Activated naive CD8-positive, alpha-beta T cell treated with anti-CD3 and anti-CD28 coated beads, Interleukin-2, amount 10 ng/mL, durations not matched to agents 7 days and 5 days (primary cell): ENCODE results near the gene MGAM2. TPM values are rescaled to one million over a fixed set of nuclear protein-coding genes. Genes with fewer than 3 reads are reported as not detected.
"Not testable (repeated sequence)": the region's sequence is repeated elsewhere in the genome, so short reads cannot be mapped to it uniquely, and the experiment has no call there.

ENCODE experiments used
- ATAC-seq: fragments of 150-1000 bp; cut with Tn5 transposase; one replicate; pipeline ENCODE4 v1.10.0; 2021; ENCODE audit warnings: low read depth, moderate library complexity
- POLR2A ChIA-PET: fragments of 350-600 bp; sonication (Branson Sonifier 250); formaldehyde crosslinking; loops from one replicate; lab custom pipeline; 2021; ENCODE audit warnings: antibody characterized with exemption; lab: Charles Lee
- DNase-seq: peaks from one replicate; pipeline ENCODE4 v3.0.0; 2021
- H3K27ac Mint-ChIP-seq: one replicate; pipeline ENCODE4 v1.8.0; 2022; ENCODE audit warnings: mild to moderate bottlenecking, mixed read lengths
- H3K27me3 Mint-ChIP-seq: one replicate; pipeline ENCODE4 v1.8.0; 2022; ENCODE audit warnings: mild to moderate bottlenecking, moderate library complexity, mixed read lengths
- H3K36me3 Mint-ChIP-seq: one replicate; pipeline ENCODE4 v1.8.0; 2021; ENCODE audit warnings: mild to moderate bottlenecking, mixed read lengths
- H3K4me1 Mint-ChIP-seq: one replicate; pipeline ENCODE4 v1.8.0; 2021; ENCODE audit warnings: mixed read lengths
- H3K4me3 Mint-ChIP-seq: one replicate; pipeline ENCODE4 v1.8.0; 2022; ENCODE audit warnings: mild to moderate bottlenecking, moderate library complexity, mixed read lengths
- H3K9me3 Mint-ChIP-seq: one replicate; pipeline ENCODE4 v1.8.0; 2021; ENCODE audit warnings: mixed read lengths
- total RNA-seq, 2 experiments: library from RNA; stranded (reverse); gene quantifications; one replicate each; pipeline ENCODE4 v1.2.3, GENCODE V29; 2021

The MGAM2 gene
- not detected for total RNA-seq

DNA sequence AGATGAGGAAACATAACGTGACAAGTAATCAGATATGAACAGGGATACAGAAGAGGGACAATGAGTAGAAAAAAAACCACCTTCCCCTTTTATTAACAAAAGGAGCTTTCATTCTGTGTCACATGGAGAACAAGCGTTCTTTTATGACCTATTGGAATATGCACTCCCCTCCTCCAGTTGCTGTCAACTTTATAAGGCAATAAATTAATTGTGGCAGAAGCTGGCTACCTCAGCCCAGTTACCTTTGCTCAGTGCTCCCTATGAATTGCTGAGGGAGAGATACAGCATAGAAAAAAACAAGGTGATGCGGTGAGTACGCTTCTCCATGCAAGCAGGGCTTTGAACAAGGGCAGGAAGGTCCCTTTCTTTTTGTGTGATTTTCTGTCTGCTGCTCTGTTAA is at the start of gene MGAM2:
Gene MGAM2, plus strand, starts transcription at position 220 of the 400 bp plus-strand sequence. CDS start 5,156 bp downstream, outside the sequence.
- Mint-ChIP-seq H3K9me3 (no peaks in the 10 kb centered on the region), H3K4me3 (no peak within 1 kb of the TSS), H3K27ac (no peak within 1 kb of the TSS), H3K27me3 (no peaks in the 10 kb centered on the region), H3K4me1 (no peaks in the 10 kb centered on the region), H3K36me3 (no peaks in the 10 kb centered on the region)
- POLR2A ChIA-PET, result interaction anchor here (0.7 kb wide), 1 partner anchor 169 kb away, joined by 5 read pairs; no protein-coding TSS in a partner anchor
- DNase-seq (no peak), ATAC-seq (no peak)

DNA sequence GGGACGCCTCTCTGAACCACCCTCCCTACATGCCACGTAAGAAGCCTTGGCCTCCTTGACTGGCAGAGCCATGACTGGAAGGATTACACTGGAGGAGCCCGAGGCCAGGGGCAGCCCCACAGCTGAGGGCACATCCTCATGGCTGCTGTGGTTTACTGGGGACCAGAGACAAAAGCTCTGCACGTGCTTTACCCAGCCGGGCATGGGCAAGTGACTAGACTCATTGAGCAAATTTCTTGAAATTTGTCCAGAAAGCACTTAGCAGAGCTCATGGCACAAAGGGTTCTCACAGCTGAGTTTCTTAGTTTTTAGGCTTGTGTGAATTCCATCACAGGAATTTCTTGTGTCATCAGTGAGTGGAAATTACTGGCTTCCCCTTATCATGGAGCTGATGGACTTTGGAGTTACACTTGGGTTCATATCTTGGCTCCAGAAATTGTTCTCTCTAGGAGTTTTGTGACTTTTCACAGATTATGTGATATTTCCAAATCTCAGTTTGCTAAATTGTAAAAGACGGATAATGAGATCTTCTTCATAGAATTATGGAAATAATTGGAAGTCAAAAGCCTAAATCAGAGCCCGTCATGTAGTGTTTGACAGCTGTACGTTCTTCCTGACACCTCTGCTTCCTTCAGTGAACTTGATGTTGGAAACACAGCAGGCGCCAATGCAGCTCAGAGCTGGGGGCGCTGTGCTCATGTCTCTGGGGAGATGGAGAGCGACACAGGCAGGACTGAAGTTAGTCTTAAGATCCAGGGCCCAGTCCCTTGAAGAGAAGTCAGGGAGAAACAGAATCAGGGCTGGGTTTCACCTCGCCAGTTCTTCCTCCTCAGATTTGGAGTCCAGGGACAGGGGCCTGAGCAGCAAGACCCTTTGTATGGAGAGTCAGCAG is 47.7 kb upstream of the MGAM2 start:
- Mint-ChIP-seq H3K27me3 (peaks cover 3% of the 10 kb centered on the region), H3K4me1 (no peaks in the 10 kb centered on the region), H3K4me3 (no peak overlapping the region), H3K9me3 (no peaks in the 10 kb centered on the region), H3K27ac (no peak overlapping the region), H3K36me3 (no peaks in the 10 kb centered on the region)
- POLR2A ChIA-PET, result no interaction called here
- ATAC-seq (no peak), DNase-seq (no peak)

DNA sequence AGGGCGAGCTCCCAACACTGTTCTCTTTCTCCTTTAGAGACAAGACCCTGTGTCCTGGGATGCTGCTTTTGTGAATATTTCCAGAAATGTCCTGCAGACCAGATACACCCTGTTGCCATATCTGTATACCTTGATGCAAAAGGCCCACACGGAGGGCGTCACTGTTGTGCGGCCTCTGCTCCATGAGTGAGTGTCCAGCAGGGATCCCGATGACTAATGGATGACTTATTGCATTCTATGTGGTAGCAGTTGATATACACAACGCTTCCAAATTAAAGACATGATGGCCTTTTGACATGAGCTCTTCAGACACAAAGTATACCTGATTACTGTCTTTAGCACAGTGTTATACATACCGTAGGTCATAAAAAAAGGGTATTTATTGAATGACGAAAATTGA is 45.0 kb upstream of the MGAM2 start:
- Mint-ChIP-seq H3K36me3 (no peaks in the 10 kb centered on the region), H3K27me3 (peaks cover 3% of the 10 kb centered on the region), H3K27ac (no peak overlapping the region), H3K4me3 (no peak overlapping the region), H3K4me1 (no peaks in the 10 kb centered on the region), H3K9me3 (no peaks in the 10 kb centered on the region)
- POLR2A ChIA-PET, result no interaction called here
- DNase-seq (no peak), ATAC-seq (no peak)

DNA sequence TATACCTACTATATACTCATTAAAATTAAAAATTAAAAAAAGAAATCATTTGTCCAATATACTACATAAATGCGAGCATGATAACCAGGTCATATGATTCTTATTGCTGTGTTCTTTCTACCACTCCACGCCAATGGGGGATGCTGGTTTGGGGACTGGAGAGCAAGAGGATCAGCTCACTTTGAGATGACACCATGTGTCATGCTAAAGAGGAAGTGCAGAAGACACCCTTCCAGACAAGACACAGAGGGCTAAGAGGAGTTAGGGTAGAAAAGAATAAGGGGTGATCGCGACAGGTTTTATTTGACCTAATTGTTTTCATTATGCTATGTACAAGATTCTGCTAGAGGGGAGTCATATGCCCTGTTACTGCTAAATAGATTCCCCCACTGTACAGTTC is 33.8 kb upstream of the MGAM2 start:
- Mint-ChIP-seq H3K27ac (no peak overlapping the region), H3K36me3 (no peaks in the 10 kb centered on the region), H3K9me3 (no peaks in the 10 kb centered on the region), H3K27me3 (no peaks in the 10 kb centered on the region), H3K4me3 (no peak overlapping the region), H3K4me1 (no peaks in the 10 kb centered on the region)
- POLR2A ChIA-PET, result no interaction called here
- DNase-seq (no peak), ATAC-seq (no peak)

DNA sequence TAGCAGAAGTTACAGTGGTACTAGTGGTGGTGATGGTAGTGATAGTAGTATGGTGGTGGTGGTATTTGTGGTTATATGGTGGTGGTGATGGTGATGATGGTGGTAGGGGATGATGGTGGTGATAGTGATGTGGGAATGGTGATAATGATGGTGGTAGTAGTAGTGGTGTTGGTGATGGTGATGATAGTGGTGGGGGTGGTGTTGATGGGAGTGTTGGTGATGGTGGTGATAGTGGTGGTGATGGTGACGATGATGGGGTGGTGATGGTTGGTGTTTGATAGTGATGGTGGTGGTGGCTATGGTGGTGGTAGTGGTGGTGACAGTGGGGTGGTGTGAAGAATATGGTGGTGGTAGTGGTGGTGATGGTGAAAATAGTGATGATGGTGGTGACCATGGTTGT is 27.9 kb upstream of the MGAM2 start:
- H3K27me3 Mint-ChIP-seq, result no peaks in the 10 kb centered on the region
- no peak overlapping the region for H3K4me3 Mint-ChIP-seq
- ATAC-seq (no peak), DNase-seq (no peak)
- no peaks in the 10 kb centered on the region for H3K4me1 Mint-ChIP-seq
- no peaks in the 10 kb centered on the region for H3K36me3 Mint-ChIP-seq
- no peak overlapping the region for H3K27ac Mint-ChIP-seq
- no peaks in the 10 kb centered on the region for H3K9me3 Mint-ChIP-seq
- POLR2A ChIA-PET, result no interaction called here

DNA sequence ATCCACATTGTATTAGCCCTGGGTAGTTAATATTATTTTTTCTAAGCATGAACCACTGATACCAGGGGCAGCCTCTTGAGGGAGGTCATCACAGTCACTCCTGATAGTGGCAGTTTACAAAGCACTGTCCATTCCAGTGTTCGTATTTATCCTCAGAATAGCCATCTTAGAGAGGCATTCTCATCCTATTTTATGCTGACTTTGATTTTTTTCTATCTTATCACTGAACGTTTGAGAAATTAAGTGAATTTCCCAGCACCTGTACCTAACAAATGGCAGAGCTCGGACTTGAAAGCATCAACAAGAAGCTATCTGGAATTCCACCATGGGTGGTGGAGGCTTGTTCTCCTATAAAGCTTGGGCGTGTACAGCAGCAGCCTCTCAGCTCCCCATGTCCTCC is 26.1 kb upstream of the MGAM2 start:
- no peak for DNase-seq
- H3K36me3 Mint-ChIP-seq, result no peaks in the 10 kb centered on the region
- H3K4me3 Mint-ChIP-seq, result no peak overlapping the region
- H3K9me3 Mint-ChIP-seq, result no peaks in the 10 kb centered on the region
- no peak overlapping the region for H3K27ac Mint-ChIP-seq
- H3K27me3 Mint-ChIP-seq, result no peaks in the 10 kb centered on the region
- POLR2A ChIA-PET, result no interaction called here
- no peak for ATAC-seq
- no peaks in the 10 kb centered on the region for H3K4me1 Mint-ChIP-seq

DNA sequence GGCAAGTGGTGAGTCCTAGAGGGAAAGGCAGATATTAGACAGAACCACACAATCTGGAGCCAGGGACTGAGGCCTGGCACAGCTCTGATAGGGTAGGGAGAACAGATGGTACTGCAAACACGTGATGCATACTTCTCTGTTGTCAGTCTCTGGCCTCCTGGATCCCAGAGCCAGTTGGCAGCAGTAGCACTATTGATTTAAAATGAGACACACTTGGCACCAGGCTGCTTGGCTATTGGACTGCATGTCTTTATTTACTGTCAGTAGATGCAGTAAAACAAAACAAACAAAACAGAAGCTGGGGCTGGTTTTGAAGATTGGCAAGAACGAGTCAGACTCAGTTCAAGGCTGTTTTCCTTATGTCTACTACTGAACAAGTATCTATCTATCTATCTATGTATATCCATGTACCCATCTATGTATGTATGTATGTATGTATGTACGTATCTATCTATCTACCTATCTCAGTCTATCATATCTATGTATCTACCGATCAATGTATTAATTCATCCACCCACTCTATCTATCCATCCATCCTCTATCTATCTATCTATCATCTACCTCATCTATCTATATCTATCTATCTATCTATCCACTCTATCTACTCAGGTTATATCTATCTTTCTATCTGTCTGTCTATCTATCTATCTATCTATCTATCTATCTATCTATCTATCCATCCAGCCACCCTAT is 23.4 kb upstream of the MGAM2 start:
- H3K9me3 Mint-ChIP-seq, result no peaks in the 10 kb centered on the region
- H3K4me3 Mint-ChIP-seq, result no peak overlapping the region
- H3K36me3 Mint-ChIP-seq, result no peaks in the 10 kb centered on the region
- POLR2A ChIA-PET, result no interaction called here
- no peaks in the 10 kb centered on the region for H3K4me1 Mint-ChIP-seq
- ATAC-seq, result no peak
- H3K27me3 Mint-ChIP-seq, result no peaks in the 10 kb centered on the region
- DNase-seq, result no peak
- no peak overlapping the region for H3K27ac Mint-ChIP-seq

DNA sequence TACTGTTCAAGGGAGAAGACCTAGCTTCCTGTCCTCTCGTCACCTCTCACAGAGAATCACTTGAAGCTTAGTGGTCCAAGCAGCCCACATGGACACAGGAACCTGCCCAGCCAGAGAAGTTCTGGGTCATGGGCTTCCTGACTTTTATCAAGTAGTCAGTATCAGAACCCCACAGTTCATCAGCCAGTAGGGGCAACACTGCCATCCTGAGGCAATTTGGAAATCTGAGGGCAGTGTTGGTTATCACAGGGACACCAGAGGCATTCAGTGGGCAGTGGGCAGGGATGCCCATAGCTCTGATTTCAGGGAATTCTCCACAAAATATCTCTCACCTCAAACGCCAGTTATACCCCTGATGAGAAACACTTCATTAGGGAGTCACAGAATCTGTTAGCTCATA is 22.5 kb upstream of the MGAM2 start:
- POLR2A ChIA-PET, result no interaction called here
- Mint-ChIP-seq H3K9me3 (no peaks in the 10 kb centered on the region), H3K27ac (no peak overlapping the region), H3K4me1 (no peaks in the 10 kb centered on the region), H3K36me3 (no peaks in the 10 kb centered on the region), H3K27me3 (no peaks in the 10 kb centered on the region), H3K4me3 (no peak overlapping the region)
- ATAC-seq, result no peak
- DNase-seq, result no peak

DNA sequence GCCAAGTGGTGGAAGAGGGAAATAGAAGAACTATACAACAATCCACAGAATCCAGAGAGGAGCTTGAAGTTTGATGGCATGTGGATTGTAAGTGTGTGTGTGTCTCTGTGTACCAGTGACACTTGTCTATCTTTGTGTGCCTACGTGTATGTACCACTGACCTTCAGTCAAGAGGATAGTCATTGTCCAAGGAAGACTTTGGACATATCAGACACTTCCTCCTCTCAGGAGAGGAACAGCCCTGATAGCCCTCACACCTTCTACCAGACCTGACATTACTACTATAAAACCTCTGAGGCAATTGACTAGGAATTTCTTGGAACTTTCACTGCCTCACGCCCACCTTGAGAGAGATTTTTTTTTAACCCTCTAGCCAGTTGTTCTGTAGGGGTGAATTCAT is 19.6 kb upstream of the MGAM2 start:
- POLR2A ChIA-PET, result no interaction called here
- DNase-seq (no peak), ATAC-seq (no peak)
- no peak overlapping the region for H3K4me3 Mint-ChIP-seq
- H3K4me1 Mint-ChIP-seq, result no peaks in the 10 kb centered on the region
- no peak overlapping the region for H3K27ac Mint-ChIP-seq
- H3K36me3 Mint-ChIP-seq, result no peaks in the 10 kb centered on the region
- H3K9me3 Mint-ChIP-seq, result no peaks in the 10 kb centered on the region
- H3K27me3 Mint-ChIP-seq, result no peaks in the 10 kb centered on the region

DNA sequence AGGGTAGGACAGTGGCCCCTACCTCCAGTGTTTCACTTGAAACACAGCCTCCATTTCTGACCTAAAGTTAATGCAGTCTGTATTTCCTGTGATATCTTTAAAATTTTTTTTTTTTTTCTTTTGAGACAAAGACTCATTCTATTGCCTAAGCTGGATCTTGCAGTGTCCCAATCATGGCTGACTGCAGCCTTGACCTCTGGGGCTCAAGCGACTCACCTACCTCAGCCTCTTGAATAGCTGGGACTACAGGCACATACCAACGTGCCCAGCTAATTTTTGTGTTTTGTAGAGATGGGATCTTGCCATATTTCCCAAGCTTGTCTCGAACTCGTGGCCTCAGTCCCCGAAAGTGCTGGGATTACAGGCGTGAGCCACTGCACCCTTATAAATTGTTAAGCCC is 16.7 kb upstream of the MGAM2 start:
- POLR2A ChIA-PET, result no interaction called here
- ATAC-seq, result no peak
- Mint-ChIP-seq H3K27me3 (no peaks in the 10 kb centered on the region), H3K4me1 (peaks cover 4% of the 10 kb centered on the region), H3K9me3 (no peaks in the 10 kb centered on the region), H3K4me3 (no peak overlapping the region), H3K27ac (no peak overlapping the region), H3K36me3 (no peaks in the 10 kb centered on the region)
- no peak for DNase-seq

DNA sequence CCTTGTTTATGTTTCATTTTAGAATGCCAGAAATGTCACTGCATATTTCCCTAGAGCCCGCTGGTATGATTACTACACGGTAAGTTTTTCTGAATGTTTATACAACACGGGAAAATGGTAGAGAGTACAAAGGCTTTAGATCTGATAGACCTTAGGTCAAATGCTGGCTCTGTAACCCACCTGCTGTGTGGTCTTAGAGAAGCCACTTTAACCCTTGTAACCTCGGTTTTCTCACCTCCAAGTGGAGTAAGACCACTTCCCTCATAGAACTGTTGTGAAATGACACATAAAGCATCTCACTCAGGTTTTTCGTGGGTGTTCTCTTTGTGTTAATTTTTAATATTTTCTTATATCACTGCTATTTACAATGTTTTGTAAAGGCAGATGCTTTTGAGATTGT is 13.9 kb upstream of the MGAM2 start:
- Mint-ChIP-seq H3K9me3 (no peaks in the 10 kb centered on the region), H3K27me3 (peaks cover 2% of the 10 kb centered on the region), H3K4me1 (peaks cover 5% of the 10 kb centered on the region), H3K36me3 (no peaks in the 10 kb centered on the region), H3K27ac (no peak overlapping the region), H3K4me3 (no peak overlapping the region)
- no peak for DNase-seq
- ATAC-seq, result no peak
- POLR2A ChIA-PET, result no interaction called here

DNA sequence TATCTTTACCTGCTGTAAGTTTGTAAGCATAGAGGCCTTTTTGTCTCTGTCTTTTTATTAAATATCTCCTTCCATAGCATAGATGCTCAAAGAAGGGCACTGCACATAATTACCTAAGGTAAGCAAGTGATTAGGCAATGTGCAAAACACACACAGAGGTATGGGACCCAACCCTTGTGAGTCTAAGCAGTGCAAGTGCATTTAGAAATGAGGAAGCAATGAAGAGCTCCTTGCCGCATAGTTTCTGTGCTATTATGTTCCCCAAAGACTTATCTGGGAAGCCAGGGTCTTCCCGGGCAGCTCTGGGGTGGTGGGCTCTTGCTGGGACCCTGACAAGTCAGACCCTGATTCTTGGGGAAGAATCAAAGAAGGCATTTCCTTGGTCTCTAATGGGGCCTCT is 13.5 kb upstream of the MGAM2 start:
- no peaks in the 10 kb centered on the region for H3K9me3 Mint-ChIP-seq
- POLR2A ChIA-PET, result no interaction called here
- H3K4me1 Mint-ChIP-seq, result peaks cover 5% of the 10 kb centered on the region
- no peak overlapping the region for H3K27ac Mint-ChIP-seq
- H3K36me3 Mint-ChIP-seq, result no peaks in the 10 kb centered on the region
- no peak for DNase-seq
- ATAC-seq, result no peak
- no peak overlapping the region for H3K4me3 Mint-ChIP-seq
- H3K27me3 Mint-ChIP-seq, result peaks cover 2% of the 10 kb centered on the region

DNA sequence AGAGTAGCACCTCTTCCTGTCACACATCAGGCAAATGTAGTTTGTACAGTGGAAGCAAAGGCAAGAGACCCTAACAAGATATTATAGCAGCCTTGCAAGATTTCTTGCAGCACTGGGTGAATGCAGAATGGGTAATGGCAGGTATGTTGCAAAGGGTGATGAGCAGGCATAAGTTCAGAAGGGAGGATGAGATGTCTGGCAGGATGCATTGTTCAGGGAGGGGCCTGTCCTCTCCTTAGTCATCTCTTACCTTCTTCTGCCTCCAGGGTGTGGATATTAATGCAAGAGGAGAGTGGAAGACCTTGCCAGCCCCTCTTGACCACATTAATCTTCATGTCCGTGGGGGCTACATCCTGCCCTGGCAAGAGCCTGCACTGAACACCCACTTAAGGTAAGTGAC is 12.2 kb upstream of the MGAM2 start:
- DNase-seq, POLR2A ChIA-PET, H3K36me3 Mint-ChIP-seq, ATAC-seq, H3K27me3 Mint-ChIP-seq, H3K27ac Mint-ChIP-seq, H3K4me3 Mint-ChIP-seq, H3K4me1 Mint-ChIP-seq, H3K9me3 Mint-ChIP-seq: not testable (repeated sequence)

DNA sequence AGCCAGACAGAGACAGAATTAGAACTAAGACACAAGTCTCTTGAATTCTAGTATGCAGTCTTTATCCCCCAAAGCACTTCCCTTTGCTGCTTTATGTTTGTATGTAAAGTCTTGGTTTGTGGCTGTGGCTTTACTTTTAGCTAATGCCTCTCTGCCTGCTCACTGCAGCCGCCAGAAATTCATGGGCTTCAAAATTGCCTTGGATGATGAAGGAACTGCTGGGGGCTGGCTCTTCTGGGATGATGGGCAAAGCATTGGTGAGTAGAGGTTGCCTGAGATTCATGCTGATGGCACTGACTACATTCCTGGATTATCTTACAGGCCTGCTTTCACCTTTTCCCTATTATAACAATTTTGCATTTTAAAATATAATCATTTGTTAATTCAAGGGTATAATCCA is 10.9 kb upstream of the MGAM2 start:
- no peak overlapping the region for H3K27ac Mint-ChIP-seq
- POLR2A ChIA-PET, result no interaction called here
- H3K9me3 Mint-ChIP-seq, result no peaks in the 10 kb centered on the region
- ATAC-seq, result no peak
- no peak overlapping the region for H3K4me3 Mint-ChIP-seq
- no peak for DNase-seq
- H3K27me3 Mint-ChIP-seq, result peaks cover 9% of the 10 kb centered on the region
- peaks cover 5% of the 10 kb centered on the region for H3K4me1 Mint-ChIP-seq
- H3K36me3 Mint-ChIP-seq, result no peaks in the 10 kb centered on the region
